Measurements from ENCODE around the gene NUDT4B.
"Not testable (repeated sequence)": the region's sequence is repeated elsewhere in the genome, so short reads cannot be mapped to it uniquely, and the experiment has no call there.

DNA sequence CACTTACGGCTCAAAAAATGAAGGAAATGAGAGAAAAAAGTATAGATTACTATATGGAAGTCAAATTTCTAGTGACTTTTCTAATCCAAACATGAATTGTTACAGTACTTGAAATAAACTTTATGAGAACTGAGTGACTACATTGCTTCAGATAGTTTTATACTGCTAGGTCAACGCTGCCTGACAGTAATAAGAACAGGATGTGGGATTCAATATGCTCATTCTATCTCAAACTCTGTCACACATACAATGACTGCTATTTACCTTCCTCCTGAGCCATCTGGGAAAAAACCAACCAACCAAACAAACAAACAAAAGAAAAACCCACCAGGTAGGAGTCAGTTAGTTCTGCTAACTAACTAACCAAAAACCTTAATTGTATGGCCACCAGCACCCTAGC, 20.0 kb downstream of the NUDT4B start:
- TF ChIP-seq, protein P1, sequence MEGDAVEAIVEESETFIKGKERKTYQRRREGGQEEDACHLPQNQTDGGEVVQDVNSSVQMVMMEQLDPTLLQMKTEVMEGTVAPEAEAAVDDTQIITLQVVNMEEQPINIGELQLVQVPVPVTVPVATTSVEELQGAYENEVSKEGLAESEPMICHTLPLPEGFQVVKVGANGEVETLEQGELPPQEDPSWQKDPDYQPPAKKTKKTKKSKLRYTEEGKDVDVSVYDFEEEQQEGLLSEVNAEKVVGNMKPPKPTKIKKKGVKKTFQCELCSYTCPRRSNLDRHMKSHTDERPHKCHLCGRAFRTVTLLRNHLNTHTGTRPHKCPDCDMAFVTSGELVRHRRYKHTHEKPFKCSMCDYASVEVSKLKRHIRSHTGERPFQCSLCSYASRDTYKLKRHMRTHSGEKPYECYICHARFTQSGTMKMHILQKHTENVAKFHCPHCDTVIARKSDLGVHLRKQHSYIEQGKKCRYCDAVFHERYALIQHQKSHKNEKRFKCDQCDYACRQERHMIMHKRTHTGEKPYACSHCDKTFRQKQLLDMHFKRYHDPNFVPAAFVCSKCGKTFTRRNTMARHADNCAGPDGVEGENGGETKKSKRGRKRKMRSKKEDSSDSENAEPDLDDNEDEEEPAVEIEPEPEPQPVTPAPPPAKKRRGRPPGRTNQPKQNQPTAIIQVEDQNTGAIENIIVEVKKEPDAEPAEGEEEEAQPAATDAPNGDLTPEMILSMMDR (conservative IDR thresholded peaks at IDR 0.05) = not testable (repeated sequence)
- not testable (repeated sequence) for TF ChIP-seq EZH2 (IDR thresholded peaks at IDR 0.05; ENCODE audit: low read depth)

All from PC-9 (cell line).